ENCODE measurements around the gene HMGCS2. TPM values are rescaled to one million over a fixed set of nuclear protein-coding genes. Genes with fewer than 3 reads are reported as not detected.
"Not testable (repeated sequence)": the region's sequence is repeated elsewhere in the genome, so short reads cannot be mapped to it uniquely, and the experiment has no call there.

HMGCS2 gene
- total and polyA plus RNA-seq, 4 donors: 297 to 944 (median 841) TPM

GRCh38 chr1:119711804-119712341 is 56.8 kb downstream of the HMGCS2 start, which contains the start of gene PHGDH:
TSS of gene PHGDH (plus strand) at chr1:119711934. CDS start at chr1:119712023, 89 bp downstream.
- no peaks in the 10 kb centered on the region for H3K9me3 ChIP-seq (ENCODE audit: control insufficient read depth in 4 of 4, low read length in 3 of 4)
- H3K4me3 ChIP-seq (ENCODE audit: low read depth in 1 of 3, low read length in 3 of 3): peak within 1 kb of the TSS; percentile 65 to 93 (median 70)
- peak within 1 kb of the TSS; percentile 15 to 48 for H3K9ac ChIP-seq (ENCODE audit: low read depth in 1 of 2, low read length in 2 of 2)
- peaks cover 4 to 43% (median 30%) of the 10 kb centered on the region in 4 donors for H3K4me1 ChIP-seq (ENCODE audit: control insufficient read depth in 4 of 4, insufficient read depth in 4 of 4, low read length in 3 of 4)
- H3K36me3 ChIP-seq (ENCODE audit: control insufficient read depth in 4 of 4, insufficient read depth in 3 of 4, low read depth in 1 of 4, low read length in 3 of 4): no peaks in the 10 kb centered on the region
- WGBS: under 1% methylated on average over 27 of the region's 27 CpGs
- TF ChIP-seq CTCF (IDR thresholded peaks at IDR 0.05; ENCODE audit: low read depth, low read length, missing input control): no peak
- no peak for TF ChIP-seq EGR1 (IDR thresholded peaks at IDR 0.05; ENCODE audit: low read depth in 2 of 2)
- TF ChIP-seq, protein P1, sequence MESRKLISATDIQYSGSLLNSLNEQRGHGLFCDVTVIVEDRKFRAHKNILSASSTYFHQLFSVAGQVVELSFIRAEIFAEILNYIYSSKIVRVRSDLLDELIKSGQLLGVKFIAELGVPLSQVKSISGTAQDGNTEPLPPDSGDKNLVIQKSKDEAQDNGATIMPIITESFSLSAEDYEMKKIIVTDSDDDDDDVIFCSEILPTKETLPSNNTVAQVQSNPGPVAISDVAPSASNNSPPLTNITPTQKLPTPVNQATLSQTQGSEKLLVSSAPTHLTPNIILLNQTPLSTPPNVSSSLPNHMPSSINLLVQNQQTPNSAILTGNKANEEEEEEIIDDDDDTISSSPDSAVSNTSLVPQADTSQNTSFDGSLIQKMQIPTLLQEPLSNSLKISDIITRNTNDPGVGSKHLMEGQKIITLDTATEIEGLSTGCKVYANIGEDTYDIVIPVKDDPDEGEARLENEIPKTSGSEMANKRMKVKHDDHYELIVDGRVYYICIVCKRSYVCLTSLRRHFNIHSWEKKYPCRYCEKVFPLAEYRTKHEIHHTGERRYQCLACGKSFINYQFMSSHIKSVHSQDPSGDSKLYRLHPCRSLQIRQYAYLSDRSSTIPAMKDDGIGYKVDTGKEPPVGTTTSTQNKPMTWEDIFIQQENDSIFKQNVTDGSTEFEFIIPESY (IDR thresholded peaks at IDR 0.05): no peak
- TF ChIP-seq RXRA (IDR thresholded peaks at IDR 0.05): peak in 1 of 2 donors; percentile 16
- TF ChIP-seq, protein P2, sequence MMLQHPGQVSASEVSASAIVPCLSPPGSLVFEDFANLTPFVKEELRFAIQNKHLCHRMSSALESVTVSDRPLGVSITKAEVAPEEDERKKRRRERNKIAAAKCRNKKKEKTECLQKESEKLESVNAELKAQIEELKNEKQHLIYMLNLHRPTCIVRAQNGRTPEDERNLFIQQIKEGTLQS (IDR thresholded peaks at IDR 0.05): no peak
- TF ChIP-seq RAD21 (IDR thresholded peaks at IDR 0.05): peak in 1 of 2 donors; percentile 7
- no peak for TF ChIP-seq FOXA1 (IDR thresholded peaks at IDR 0.05)
- TF ChIP-seq HNF4A (conservative IDR thresholded peaks at IDR 0.05): peak; percentile 26 to 41
- peak; percentile 94 for TF ChIP-seq TAF1 (conservative IDR thresholded peaks at IDR 0.05)
- TF ChIP-seq, protein P3, sequence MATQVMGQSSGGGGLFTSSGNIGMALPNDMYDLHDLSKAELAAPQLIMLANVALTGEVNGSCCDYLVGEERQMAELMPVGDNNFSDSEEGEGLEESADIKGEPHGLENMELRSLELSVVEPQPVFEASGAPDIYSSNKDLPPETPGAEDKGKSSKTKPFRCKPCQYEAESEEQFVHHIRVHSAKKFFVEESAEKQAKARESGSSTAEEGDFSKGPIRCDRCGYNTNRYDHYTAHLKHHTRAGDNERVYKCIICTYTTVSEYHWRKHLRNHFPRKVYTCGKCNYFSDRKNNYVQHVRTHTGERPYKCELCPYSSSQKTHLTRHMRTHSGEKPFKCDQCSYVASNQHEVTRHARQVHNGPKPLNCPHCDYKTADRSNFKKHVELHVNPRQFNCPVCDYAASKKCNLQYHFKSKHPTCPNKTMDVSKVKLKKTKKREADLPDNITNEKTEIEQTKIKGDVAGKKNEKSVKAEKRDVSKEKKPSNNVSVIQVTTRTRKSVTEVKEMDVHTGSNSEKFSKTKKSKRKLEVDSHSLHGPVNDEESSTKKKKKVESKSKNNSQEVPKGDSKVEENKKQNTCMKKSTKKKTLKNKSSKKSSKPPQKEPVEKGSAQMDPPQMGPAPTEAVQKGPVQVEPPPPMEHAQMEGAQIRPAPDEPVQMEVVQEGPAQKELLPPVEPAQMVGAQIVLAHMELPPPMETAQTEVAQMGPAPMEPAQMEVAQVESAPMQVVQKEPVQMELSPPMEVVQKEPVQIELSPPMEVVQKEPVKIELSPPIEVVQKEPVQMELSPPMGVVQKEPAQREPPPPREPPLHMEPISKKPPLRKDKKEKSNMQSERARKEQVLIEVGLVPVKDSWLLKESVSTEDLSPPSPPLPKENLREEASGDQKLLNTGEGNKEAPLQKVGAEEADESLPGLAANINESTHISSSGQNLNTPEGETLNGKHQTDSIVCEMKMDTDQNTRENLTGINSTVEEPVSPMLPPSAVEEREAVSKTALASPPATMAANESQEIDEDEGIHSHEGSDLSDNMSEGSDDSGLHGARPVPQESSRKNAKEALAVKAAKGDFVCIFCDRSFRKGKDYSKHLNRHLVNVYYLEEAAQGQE (IDR thresholded peaks at IDR 0.05): peak; percentile 31
- no peak for TF ChIP-seq YY1 (IDR thresholded peaks at IDR 0.05)
- peak within 1 kb of the TSS; percentile 34 to 57 for H3K27ac ChIP-seq (ENCODE audit: low read depth in 1 of 2, low read length in 2 of 2)
- DNase-seq (ENCODE audit: low spot score): peak; percentile 66
- H3K27me3 ChIP-seq (ENCODE audit: control insufficient read depth in 4 of 4, insufficient read depth in 4 of 4, low read length in 3 of 4): no peaks in the 10 kb centered on the region

DNA sequence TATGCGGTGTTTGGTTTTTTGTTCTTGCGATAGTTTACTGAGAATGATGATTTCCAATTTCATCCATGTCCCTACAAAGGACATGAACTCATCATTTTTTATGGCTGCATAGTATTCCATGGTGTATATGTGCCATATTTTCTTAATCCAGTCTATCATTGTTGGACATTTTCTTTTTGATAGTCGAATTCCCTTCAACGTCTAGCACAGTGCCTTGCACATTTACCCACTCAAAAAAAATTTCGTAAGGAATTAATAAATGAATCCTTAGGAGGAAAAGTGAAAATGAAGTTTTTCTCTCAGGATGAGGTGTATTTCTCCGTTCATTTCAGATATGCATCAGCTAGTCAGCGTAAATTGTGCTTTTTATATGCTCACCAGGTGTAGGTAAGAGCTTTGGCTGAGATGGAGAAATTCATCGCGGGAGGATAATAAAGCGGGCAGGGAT is 57.3 kb downstream of the HMGCS2 start:
- WGBS: 17% methylated on average over 8 of the region's 10 CpGs
- H3K27me3 ChIP-seq (ENCODE audit: control insufficient read depth in 4 of 4, insufficient read depth in 4 of 4, low read length in 3 of 4); H3K36me3 ChIP-seq (ENCODE audit: control insufficient read depth in 4 of 4, insufficient read depth in 3 of 4, low read depth in 1 of 4, low read length in 3 of 4); DNase-seq (ENCODE audit: low spot score); H3K9ac ChIP-seq (ENCODE audit: low read depth in 1 of 2, low read length in 2 of 2); H3K9me3 ChIP-seq (ENCODE audit: control insufficient read depth in 4 of 4, low read length in 3 of 4); H3K27ac ChIP-seq (ENCODE audit: low read depth in 1 of 2, low read length in 2 of 2): not testable (repeated sequence)
- TF ChIP-seq, protein P1 (IDR thresholded peaks at IDR 0.05): peak; percentile 56
- peak overlapping the region in 1 of 3 donors; percentile 93 for H3K4me3 ChIP-seq (ENCODE audit: low read depth in 1 of 3, low read length in 3 of 3)
- peaks cover 4 to 39% (median 30%) of the 10 kb centered on the region in 4 donors for H3K4me1 ChIP-seq (ENCODE audit: control insufficient read depth in 4 of 4, insufficient read depth in 4 of 4, low read length in 3 of 4)

- H3K27me3 ChIP-seq (ENCODE audit: control insufficient read depth in 4 of 4, insufficient read depth in 4 of 4, low read length in 3 of 4); H3K27ac ChIP-seq (ENCODE audit: low read depth in 1 of 2, low read length in 2 of 2); H3K9ac ChIP-seq (ENCODE audit: low read depth in 1 of 2, low read length in 2 of 2); H3K36me3 ChIP-seq (ENCODE audit: control insufficient read depth in 4 of 4, insufficient read depth in 3 of 4, low read depth in 1 of 4, low read length in 3 of 4); H3K4me3 ChIP-seq (ENCODE audit: low read depth in 1 of 3, low read length in 3 of 3); DNase-seq (ENCODE audit: low spot score); H3K9me3 ChIP-seq (ENCODE audit: control insufficient read depth in 4 of 4, low read length in 3 of 4); H3K4me1 ChIP-seq (ENCODE audit: control insufficient read depth in 4 of 4, insufficient read depth in 4 of 4, low read length in 3 of 4): not testable (repeated sequence)
- WGBS: 95% methylated on average over 6 of the region's 6 CpGs
Measured at GRCh38 chr1:119706599-119706998, 62.1 kb downstream of the HMGCS2 start.
